ENCODE results near the gene OTOGL.

DNA sequence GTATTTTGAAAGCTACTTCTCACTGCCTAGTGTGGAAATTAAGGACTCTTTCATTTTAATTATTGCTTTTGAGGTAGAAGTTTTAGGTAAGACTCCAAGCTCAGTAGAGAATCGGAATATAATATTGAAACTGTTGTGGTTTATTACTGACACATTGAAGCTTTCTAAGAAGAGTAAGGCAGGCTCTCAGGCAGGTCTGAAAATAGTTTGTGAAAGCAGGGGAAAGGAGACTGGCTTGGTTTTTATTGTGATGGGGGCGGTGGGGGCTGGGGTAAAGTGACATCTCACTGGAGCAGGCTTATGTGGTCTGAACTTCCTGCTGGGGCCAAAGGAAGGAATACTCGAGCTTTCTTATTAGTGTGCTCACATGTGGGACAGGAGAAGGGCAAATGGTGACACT is 79.5 kb downstream of the OTOGL start:
- TF ChIP-seq, protein P1, sequence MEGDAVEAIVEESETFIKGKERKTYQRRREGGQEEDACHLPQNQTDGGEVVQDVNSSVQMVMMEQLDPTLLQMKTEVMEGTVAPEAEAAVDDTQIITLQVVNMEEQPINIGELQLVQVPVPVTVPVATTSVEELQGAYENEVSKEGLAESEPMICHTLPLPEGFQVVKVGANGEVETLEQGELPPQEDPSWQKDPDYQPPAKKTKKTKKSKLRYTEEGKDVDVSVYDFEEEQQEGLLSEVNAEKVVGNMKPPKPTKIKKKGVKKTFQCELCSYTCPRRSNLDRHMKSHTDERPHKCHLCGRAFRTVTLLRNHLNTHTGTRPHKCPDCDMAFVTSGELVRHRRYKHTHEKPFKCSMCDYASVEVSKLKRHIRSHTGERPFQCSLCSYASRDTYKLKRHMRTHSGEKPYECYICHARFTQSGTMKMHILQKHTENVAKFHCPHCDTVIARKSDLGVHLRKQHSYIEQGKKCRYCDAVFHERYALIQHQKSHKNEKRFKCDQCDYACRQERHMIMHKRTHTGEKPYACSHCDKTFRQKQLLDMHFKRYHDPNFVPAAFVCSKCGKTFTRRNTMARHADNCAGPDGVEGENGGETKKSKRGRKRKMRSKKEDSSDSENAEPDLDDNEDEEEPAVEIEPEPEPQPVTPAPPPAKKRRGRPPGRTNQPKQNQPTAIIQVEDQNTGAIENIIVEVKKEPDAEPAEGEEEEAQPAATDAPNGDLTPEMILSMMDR (conservative IDR thresholded peaks at IDR 0.05; ENCODE audit: low read length), result no peak
- TF ChIP-seq EZH2phosphoT487 (IDR thresholded peaks at IDR 0.05; ENCODE audit: borderline replicate concordance), result no peak
